Stimulated activated CD4-positive, alpha-beta T cell treated with anti-CD3 and anti-CD28 coated beads, Interleukin-4, amount 100 ng/mL, for 48 hours (primary cell): ENCODE results near the gene TNIP2.
"Not testable (repeated sequence)": the region's sequence is repeated elsewhere in the genome, so short reads cannot be mapped to it uniquely, and the experiment has no call there.

Experiments used
- DNase-seq, 2 donors: peaks; one replicate each; pipeline ENCODE4 v3.0.0-alpha.2; 2020; ENCODE audit warnings: low read depth in 2 of 2

TNIP2 gene

GRCh38 chr4:2794486-2795299 lies 38.6 kb upstream of the TNIP2 start:
- no peak for DNase-seq

GRCh38 chr4:2793586-2794485 lies 37.7 kb upstream of the TNIP2 start:
- DNase-seq = peak in 1 of 2 donors; percentile 63

GRCh38 chr4:2792711-2793585 lies 36.8 kb upstream of the TNIP2 start, which contains the start of gene SH3BP2:
Gene SH3BP2, plus strand, starts transcription at chr4:2793085. Its CDS starts 27,533 bp downstream, at chr4:2820618.
- DNase-seq = peak; percentile 64 to 68

- no peak for DNase-seq
These were observed 36.2 kb upstream of the TNIP2 start for GRCh38 chr4:2792396-2792710.

GRCh38 chr4:2791518-2792395 lies 35.6 kb upstream of the TNIP2 start:
- no peak for DNase-seq

- DNase-seq = no peak
These were observed 34.7 kb upstream of the TNIP2 start for GRCh38 chr4:2790583-2791517.

- DNase-seq = no peak
These were observed 33.9 kb upstream of the TNIP2 start for GRCh38 chr4:2789793-2790582.

- no peak for DNase-seq
These were observed 33.2 kb upstream of the TNIP2 start for GRCh38 chr4:2789351-2789750.

- no peak for DNase-seq
These were observed 32.5 kb upstream of the TNIP2 start for GRCh38 chr4:2788532-2789103.

GRCh38 chr4:2788101-2788500 lies 32.0 kb upstream of the TNIP2 start:
- no peak for DNase-seq

GRCh38 chr4:2787230-2788100 lies 31.3 kb upstream of the TNIP2 start:
- no peak for DNase-seq

- DNase-seq = no peak
These were observed 30.7 kb upstream of the TNIP2 start for GRCh38 chr4:2786794-2787229.

GRCh38 chr4:2786152-2786671 lies 30.1 kb upstream of the TNIP2 start:
- DNase-seq = peak in 1 of 2 donors; percentile 58

GRCh38 chr4:2785613-2786012 lies 29.5 kb upstream of the TNIP2 start:
- DNase-seq = no peak

GRCh38 chr4:2783790-2784189 lies 27.7 kb upstream of the TNIP2 start:
- no peak for DNase-seq

GRCh38 chr4:2781911-2782310 lies 25.8 kb upstream of the TNIP2 start:
- DNase-seq = no peak

GRCh38 chr4:2780643-2781042 lies 24.5 kb upstream of the TNIP2 start:
- DNase-seq = not testable (repeated sequence)
